COR-L47 (cell line): ENCODE results near the gene KPNA4.
"Not testable (repeated sequence)": the region's sequence is repeated elsewhere in the genome, so short reads cannot be mapped to it uniquely, and the experiment has no call there.

ENCODE experiments used
- DNase-seq: peaks from one replicate; lab custom pipeline; 2025; lab: John Stamatoyannopoulos, UW

Gene KPNA4

DNA sequence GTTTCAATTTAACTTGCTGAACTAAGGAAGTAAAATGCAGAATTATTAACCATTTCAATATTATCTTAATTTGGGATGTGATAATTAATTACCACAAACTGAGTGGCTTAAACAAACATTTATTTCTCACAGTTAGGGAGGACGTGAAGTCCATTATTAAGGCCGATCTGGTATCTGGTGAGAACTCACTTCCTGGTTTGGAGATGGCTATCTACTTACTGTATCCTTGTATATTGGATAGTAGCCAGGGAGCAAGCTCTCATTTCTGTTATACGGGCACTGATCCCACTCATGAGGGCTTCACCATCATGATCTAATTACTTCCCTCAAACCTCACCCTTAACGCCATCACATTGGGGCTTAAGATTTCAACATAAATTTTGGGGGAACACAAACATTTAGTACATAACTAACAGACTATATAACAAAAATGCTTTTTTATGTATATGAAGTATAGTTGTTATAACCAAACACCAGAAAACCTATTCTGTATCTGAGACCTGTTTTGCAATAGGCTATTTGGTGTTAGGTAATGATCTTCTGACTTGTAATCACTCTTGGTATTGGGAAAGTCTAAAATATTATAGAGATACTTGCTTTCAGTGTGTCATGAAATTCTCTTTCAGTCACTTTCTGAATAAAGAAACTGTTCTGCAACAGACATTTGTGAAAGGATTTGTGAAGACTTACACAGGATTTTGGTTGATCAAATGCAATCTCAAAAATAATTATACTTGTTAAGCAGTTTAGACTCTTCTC, 4.7 kb upstream of the KPNA4 start:
- no peak for DNase-seq

DNA sequence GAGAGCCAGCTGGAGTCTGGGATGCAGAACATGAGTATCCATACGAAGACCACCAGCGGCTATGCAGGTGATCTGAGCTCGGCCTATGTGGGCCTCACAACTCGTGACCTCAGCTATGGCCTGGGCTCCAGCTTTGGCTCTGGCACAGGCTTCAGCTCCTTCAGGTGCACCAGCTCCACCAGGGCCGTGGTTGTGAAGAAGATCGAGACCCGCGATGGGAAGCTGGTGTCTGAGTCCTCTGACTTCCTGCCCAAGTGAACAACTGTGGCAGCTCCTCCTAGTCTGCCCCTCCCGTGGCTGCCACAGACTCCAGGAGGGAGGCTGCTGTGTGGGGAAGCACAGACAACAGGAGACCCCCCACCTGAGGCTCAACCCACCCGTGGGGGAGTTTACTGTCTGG, 3.6 kb upstream of the KPNA4 start:
- DNase-seq, result no peak

DNA sequence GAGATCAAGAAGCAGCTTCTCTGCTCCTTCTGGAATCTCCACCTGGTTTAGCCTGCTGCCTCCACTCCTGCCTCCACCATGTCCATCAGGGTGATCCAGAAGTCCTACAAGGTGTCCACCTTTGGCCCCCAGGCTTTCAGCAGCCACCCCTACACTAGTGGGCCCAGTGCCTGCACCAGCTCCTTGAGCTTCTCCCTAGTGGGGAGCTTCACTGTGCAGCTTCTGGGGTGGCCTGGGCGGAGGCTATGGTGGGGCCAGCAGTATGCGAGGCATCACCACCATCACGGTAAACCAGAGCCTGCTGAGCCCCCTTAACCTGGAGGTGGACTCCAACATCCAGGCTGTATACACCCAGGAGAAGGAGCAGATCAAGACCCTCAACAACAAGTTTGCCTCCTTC, 2.4 kb upstream of the KPNA4 start:
- no peak for DNase-seq

DNA sequence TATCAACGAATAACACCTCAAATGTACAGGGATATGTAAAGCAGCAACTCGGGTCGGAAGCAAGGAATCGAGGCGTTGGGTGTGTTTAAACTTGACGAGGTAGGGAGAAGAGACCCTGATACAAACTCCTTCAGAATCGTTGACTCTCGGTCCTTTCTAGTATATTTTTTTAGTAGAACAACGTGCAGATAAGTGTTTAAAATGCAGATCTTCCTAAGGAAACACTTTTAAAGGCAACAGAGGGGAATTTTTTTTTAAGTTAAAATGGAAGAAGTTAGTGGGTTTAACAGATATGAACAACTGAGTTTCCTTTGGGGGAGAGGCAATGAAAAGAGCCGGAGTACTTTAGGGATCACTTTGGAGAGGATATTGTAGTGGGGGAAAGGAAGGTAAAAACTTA, 1.1 kb upstream of the KPNA4 start:
- DNase-seq, result no peak

DNA sequence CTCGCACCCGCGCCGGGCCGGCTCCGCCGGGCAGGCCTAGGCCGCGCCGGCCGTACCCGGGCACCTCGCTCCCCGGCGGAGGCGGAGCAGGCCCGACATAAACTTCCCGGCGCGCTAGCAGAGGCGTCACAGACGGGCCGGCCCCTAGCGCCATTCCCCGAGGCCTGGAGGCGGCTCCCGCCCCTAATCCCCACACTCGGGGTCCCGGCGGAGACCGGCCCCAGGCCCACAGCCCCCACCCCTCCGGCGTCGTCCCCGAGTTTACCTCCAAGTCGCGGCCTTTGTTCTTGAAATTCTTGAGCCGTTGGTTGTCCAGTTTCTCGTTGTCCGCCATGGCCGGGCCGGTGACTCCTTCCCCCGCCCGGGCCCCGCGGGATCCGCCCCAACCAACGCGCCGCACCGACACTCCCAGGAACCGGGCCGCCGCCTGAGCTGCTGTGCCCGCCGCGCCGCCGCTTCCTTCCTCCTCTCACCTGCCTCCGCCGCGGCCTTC, 376 bp downstream of the KPNA4 start:
- peak; percentile 58 for DNase-seq

DNA sequence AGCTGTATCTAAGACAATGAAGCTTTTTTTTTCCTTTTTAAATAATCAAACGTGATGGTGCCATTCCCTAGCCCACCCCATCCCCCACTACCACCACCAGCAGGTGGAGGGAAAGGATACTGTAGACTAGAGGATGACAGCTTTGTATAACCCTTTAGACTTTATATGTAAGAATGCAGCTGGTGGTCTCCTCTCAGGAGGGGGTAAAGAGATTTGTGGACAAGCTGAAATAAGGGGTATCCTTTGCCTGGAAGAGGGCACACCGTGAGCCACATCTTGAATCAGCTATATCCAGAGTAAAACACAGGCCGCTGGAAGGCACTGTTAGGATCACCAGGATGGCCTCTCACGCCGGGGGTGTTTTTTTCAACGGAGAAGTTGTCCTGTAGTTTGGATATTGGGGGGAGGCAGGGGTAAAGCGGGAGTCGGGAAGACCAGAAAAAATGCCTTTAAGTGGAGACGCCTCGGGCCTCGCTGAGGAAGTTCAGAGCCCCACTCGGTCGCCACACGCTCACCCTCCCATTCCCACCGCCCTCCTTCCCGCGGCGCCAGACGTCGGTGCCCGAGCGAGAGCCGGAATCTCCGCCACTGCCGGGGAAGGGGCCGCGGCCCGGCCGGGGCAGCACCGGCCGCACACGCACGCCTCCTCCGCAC, 986 bp downstream of the KPNA4 start:
- DNase-seq, result peak; percentile 33

DNA sequence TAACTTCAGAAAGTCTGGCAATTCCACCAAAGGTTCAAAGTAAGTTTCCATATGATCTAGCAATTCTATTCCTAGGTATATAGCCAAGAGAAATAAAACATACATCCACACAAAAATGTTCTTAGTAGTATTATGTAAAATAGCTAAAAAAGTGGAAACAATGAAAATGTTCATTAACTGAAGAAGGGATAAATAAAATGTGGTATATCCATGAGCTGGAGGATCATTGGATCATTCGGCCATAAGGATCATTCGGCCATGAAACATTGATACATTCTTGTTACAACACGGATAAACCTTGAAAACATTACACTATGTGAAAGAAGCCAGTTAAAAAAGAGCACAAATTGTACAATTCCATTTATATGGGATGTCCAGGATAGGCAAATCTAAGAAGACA, 2.4 kb downstream of the KPNA4 start:
- DNase-seq, result no peak

DNA sequence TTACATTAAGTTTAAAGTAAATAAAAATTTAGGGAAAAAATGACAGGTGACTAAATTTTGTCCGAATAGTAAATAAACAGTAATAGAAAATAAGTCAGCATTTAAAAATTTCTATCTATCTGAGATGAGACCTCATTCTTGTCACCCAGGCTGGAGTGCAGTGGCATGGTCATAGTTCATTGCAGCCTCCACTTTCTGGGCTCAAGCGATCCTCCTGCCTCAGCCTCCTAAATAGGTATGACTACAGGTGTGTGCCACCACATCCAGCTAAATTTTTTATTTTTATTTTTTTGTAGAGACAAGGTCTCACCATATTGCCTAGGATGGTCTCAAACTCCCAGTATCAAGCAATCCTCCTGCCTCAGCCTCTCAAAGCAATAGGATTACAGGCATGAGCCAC, 7.8 kb downstream of the KPNA4 start:
- DNase-seq, result no peak

DNA sequence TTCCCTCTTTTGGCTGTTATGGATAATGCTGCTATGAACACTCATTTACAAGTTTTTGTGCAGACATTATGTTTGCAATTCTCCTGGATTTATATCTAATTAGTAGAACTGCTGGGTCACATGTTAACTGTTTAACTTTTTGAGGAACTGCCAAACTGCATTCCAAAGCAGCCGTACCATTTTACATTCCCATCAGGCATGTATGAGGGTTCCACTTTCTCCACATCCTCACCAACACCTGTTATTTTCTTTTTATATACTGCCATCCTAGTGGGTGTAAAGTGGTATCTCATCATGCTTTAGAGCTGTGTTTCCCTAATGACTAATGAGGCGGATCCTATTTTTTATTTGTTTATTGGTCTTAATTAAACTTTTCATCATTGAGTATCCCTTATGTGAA, 9.2 kb downstream of the KPNA4 start:
- no peak for DNase-seq

DNA sequence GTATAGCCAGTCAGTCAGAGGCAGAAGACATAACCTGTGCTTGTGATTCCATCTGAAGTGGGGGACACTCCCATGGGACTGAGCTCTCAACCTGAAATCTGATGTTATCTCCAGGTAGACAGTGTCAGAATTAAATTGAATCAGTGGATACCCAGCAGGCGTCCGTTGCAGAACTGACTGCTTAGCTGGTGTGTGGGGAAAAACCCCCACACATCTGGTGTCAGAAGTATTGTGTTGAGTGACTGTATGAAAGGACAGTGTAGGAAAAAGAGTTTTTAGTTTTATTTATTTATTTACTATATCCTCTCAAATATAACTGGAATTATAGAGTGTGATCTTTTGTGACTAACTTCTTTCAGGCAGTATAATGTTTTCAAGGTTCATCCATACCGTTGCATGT, 10.4 kb downstream of the KPNA4 start:
- DNase-seq, result no peak

DNA sequence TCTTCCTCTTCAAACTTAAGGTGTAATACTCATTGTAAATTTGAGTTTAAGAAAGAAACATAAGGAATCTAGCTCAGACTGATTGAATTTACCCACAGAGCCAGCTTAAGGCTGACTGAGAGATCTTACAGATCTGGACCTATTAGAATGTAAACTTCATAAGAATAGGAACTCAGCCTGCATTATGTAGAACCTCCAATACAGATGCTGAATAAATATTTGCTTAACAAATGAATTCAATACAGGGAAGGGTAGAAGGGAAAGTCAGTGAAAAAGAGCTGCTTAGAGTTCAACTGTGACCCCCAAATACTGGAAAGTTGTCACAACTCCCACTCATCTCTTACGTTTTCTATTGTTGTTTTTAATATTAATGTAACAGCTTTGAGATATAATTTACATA, 11.5 kb downstream of the KPNA4 start:
- no peak for DNase-seq

DNA sequence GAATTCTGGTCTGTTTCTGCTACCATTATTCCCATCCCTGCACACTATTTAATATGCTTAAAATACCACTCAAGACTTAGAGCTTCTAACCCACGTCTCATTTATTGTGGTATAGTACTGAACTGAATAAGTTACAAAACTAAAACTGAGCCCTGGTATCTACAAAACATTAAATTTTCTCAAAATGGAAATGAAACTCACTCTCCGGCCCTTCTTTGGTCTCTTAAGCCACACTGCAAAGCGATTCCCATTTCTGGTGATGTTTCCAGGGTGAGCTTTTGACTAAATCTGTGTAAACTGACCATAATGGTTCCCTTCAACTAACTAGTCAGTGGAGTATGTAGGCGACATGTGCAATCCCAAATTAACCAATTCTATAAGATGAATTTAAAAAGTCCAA, 18.6 kb downstream of the KPNA4 start:
- DNase-seq, result no peak

DNA sequence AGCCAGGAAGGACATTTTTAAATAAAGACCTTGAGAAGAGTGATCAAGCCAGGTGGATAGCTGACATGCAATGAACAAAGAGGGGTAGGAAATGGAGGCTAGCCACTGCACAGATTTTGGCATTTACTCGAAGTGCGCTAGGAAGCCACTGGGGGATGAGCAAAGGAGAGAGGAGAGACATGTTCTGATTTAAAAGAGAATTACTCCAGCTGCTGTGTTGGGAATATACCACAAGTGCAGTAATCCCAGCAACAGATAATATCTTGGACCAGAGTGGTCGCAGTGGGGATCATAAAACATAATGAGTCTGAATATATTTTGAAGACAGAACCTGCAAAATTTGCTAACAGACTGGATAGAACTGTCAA, 19.9 kb downstream of the KPNA4 start:
- no peak for DNase-seq

DNA sequence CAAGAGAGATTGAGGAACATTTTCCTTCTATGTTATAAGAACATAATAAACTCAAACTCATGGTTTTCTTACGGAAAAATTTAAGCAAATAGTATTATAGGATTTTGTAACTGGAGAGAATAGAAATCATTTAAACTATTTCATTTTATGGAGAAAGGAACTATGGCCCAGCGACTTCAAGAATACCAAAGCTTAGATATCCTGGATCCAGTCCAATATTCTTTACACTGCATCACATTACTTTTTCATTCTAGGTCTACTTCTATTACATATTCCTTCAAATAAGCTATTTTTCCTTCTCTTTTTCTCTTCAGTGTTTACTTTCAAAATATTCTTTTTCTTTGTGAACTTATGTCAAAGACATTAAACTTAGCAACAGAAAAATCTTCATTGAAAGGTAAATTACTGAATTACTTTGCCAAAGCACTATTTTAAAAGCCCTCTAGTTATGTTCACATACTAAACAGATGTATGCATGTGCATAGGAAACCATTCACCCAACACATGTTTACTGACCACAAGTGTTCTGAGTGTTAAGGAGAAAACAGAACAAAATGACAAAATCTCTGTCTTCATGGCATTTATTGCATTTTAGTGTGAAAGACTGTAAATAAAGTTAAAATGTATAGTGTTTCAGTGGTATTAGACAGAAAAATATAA, 20.4 kb downstream of the KPNA4 start:
- DNase-seq, result no peak

DNA sequence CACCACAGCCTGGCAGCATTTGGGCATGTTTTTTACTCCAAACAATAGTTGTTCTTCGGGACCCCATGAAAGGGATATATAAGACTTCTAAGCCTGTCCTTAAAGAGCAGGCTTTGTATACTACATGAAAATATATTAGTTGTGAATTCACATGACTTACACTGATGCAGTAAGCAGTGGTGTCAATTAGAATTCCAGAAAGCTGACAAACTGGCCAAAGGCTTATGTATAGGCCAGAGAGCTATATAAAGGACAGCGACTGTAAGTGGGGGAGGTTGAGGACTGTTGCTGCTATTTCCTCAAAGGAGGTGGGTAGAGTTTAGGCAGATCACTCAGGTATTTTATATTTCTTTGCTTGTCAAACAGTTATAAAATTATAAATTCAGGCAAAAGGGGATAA, 24.8 kb downstream of the KPNA4 start:
- no peak for DNase-seq

DNA sequence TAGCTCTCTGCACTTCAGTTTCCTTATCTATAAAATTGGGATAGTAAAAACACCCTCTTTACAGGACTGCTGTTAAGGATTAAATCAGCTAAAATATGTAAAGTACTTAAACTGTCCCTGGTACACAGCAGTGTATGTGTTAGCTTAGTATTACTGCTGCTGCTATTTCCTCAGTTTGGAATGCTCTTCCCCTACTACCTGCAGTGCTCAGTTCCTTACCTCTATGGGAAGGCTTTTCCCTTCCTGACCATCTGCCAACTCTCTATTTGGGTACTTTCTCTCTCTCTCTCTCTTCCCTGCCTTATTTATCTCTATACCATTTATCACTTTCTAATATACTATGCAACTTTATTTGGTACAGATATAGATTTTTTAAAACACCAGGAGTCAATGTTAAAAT, 26.5 kb downstream of the KPNA4 start:
- no peak for DNase-seq

DNA sequence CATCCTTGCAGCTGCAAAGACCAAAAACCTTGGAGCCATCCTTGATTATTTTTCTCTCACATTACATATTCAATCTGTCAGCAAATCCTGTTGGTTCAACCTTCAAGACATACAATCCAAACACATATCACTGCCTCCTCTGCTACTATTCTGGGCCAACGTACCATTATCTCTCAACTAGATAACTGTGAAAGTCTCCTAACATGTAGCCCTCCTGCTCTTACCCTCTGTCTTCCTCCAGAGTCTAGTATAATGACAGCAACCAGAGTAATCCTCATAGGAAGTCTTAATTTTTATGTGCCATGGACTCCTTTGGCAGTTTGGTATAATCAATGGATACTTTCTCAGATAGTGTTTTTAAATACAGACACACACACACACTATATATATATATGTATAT, 27.6 kb downstream of the KPNA4 start:
- no peak for DNase-seq

DNA sequence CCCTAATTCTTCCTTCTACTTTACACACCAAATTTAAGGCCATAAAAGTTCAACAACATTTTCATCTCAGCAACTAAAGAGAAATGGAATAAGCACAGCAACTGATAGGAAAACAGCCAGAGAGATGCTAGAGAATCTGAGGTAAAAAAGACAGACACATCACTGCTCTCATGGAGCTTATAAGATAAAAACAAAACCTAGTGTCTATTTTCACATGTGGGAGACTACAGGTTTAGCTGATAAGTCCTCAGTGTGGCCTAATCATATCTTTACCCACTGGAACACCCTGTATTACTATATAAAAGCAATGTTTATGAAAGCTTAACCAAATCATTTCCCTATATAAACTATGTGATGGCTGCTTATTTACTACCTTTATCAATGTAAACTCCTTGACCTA, 33.0 kb downstream of the KPNA4 start:
- DNase-seq, result no peak

DNA sequence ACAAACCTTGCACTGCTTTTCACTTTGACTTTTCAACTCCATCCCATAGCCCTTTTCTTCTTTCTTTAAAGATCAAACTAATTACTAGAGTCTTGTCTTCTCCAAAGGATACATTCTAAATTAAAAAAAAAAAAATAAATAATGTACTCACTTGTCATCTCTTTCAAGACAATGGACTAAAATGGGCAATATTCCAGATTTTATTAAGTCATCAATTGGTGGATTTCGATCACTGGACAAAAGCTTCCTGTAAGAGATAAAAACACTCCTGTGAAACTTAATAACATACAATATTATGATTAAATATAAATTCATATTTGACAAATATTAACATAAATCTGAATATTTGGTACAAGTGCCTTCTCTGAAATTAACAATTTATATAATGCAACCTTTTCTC, 34.1 kb downstream of the KPNA4 start:
- DNase-seq, result no peak

DNA sequence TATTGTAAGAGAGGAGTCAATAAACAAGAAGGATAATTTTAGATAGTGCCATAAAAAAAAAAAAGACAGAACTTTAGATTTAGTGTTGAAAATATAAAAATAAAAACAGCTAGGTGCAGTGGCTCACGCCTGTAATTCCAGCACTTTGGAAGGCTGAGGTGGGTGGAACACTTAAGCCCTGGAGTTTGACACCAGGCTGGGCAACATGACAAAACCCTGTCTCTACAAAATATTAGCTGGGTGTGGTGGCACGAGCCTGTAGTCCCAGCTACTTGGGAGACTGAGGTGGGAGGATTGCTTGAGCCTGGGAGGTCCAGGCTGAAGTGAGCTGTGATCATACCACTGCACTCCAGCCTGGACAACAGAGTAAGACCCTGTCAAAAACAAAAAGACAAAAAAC, 49.0 kb downstream of the KPNA4 start:
- DNase-seq, result not testable (repeated sequence)

DNA sequence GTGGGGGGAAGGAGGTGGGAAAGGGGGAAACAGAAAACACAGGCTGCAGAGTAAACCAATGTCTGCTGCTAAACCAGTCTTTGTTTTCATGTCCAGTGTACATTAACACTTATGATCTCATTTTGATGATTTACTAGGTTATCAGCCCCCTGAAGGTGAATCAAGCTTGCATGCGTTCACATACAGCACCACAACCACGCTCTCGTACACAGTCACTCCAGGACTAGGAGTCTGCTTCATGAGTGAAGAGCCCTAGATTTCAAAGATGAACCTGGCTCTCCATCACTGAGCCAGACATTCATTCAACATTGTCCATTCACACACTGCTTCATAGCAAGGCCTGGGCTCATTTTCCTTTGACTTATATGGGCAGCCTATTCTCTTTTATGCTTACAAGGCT, 64.0 kb downstream of the KPNA4 start:
- no peak for DNase-seq

DNA sequence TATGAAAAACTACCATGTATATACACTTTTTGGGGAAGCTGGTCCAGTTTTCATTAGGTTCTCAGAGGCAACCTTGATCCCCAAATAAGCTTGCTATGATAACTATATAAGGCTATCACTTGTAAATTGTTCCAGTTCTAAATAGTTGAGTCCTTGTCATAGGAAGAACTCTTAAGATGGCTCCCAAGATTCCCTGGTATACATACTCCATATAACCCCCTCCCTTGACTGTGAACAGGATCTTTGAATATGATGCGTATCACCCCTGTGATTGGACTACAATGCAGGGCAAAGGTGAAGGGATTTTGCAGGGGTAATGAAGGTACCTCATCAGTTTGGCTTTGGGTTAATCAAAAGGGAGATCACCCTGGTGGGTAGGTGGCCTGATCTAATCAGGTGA, 67.2 kb downstream of the KPNA4 start:
- DNase-seq, result no peak

DNA sequence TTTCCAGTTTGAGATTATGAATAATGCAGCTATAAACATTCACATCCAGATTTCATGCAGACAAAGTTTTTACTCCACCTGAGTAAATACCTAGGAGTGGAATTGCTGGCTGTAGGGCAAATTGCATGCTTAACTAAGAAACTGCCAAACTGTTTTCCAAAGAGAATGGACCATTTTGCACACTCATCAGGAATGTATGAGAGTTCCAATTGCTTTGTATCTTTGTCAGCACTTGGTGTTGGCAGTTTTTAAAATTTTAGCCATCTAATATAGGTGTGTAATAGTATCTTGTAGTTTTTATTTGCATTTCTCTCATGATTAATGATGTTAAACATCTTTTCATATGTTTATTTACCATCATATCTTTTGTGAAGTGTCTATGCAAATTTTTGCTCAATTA, 75.2 kb downstream of the KPNA4 start:
- DNase-seq, result no peak
